Effector memory CD4-positive, alpha-beta T cell (primary cell): ENCODE data around the gene EGLN1.

Experiments used
- DNase-seq, 3 donors: peaks; one replicate each; pipeline ENCODE4 v3.0.0-alpha.2; 2020
- H3K27ac ChIP-seq: 2 replicates; pipeline ENCODE4 v1.7.0; 2013; ENCODE audit warnings: mild to moderate bottlenecking, low read length, moderate library complexity; ENCODE audit not compliant: insufficient read depth, poor library complexity, severe bottlenecking
- H3K27me3 ChIP-seq: replicated peaks from 2 replicates; pipeline ENCODE4 v1.7.0; 2013; ENCODE audit warnings: mild to moderate bottlenecking, low read length; ENCODE audit not compliant: insufficient read depth, control insufficient read depth, poor library complexity, severe bottlenecking
- H3K36me3 ChIP-seq: 2 replicates; pipeline ENCODE4 v1.7.0; 2013; ENCODE audit warnings: mild to moderate bottlenecking, low read length, moderate library complexity; ENCODE audit not compliant: control insufficient read depth, insufficient read depth
- H3K4me1 ChIP-seq: 2 replicates; pipeline ENCODE4 v1.7.0; 2013; ENCODE audit warnings: low read length, mild to moderate bottlenecking; ENCODE audit not compliant: control insufficient read depth, insufficient read depth, poor library complexity, severe bottlenecking
- H3K4me3 ChIP-seq: 2 replicates; pipeline ENCODE4 v1.7.0; 2013; ENCODE audit warnings: low read length, low read depth, mild to moderate bottlenecking; ENCODE audit not compliant: insufficient read depth, poor library complexity, severe bottlenecking
- H3K9me3 ChIP-seq: 2 replicates; pipeline ENCODE4 v1.7.0; 2013; ENCODE audit warnings: mild to moderate bottlenecking, low read length, moderate library complexity; ENCODE audit not compliant: control insufficient read depth

Gene EGLN1

GRCh38 chr1:231415018-231415583 is 7.0 kb downstream of the EGLN1 start:
- H3K27ac ChIP-seq: no peak overlapping the region
- no peaks in the 10 kb centered on the region for H3K9me3 ChIP-seq
- H3K4me3 ChIP-seq: no peak overlapping the region
- no peak for DNase-seq
- no peaks in the 10 kb centered on the region for H3K27me3 ChIP-seq
- H3K4me1 ChIP-seq: peaks cover 27% of the 10 kb centered on the region
- no peaks in the 10 kb centered on the region for H3K36me3 ChIP-seq

- peaks cover 20% of the 10 kb centered on the region for H3K4me1 ChIP-seq
- no peak overlapping the region for H3K4me3 ChIP-seq
- H3K27me3 ChIP-seq: no peaks in the 10 kb centered on the region
- H3K27ac ChIP-seq: no peak overlapping the region
- no peaks in the 10 kb centered on the region for H3K36me3 ChIP-seq
- H3K9me3 ChIP-seq: no peaks in the 10 kb centered on the region
- DNase-seq: no peak
Observed at GRCh38 chr1:231414260-231415016, 7.6 kb downstream of the EGLN1 start.

- Histone ChIP-seq H3K27me3 (no peaks in the 10 kb centered on the region), H3K4me1 (peaks cover 14% of the 10 kb centered on the region), H3K4me3 (no peak overlapping the region), H3K27ac (no peak overlapping the region), H3K9me3 (no peaks in the 10 kb centered on the region), H3K36me3 (no peaks in the 10 kb centered on the region)
- no peak for DNase-seq
Observed at GRCh38 chr1:231413749-231414082, 8.4 kb downstream of the EGLN1 start.

GRCh38 chr1:231411036-231411531 is 11.0 kb downstream of the EGLN1 start:
- Histone ChIP-seq H3K36me3 (no peaks in the 10 kb centered on the region), H3K27ac (no peak overlapping the region), H3K27me3 (no peaks in the 10 kb centered on the region), H3K4me1 (no peaks in the 10 kb centered on the region), H3K4me3 (no peak overlapping the region), H3K9me3 (no peaks in the 10 kb centered on the region)
- no peak for DNase-seq

GRCh38 chr1:231410036-231410612 is 12.0 kb downstream of the EGLN1 start:
- Histone ChIP-seq H3K27me3 (no peaks in the 10 kb centered on the region), H3K27ac (no peak overlapping the region), H3K4me3 (no peak overlapping the region), H3K36me3 (no peaks in the 10 kb centered on the region), H3K9me3 (no peaks in the 10 kb centered on the region), H3K4me1 (no peaks in the 10 kb centered on the region)
- no peak for DNase-seq

- Histone ChIP-seq H3K9me3 (no peaks in the 10 kb centered on the region), H3K27ac (no peak overlapping the region), H3K4me1 (no peaks in the 10 kb centered on the region), H3K36me3 (no peaks in the 10 kb centered on the region), H3K4me3 (no peak overlapping the region), H3K27me3 (no peaks in the 10 kb centered on the region)
- no peak for DNase-seq
Observed at GRCh38 chr1:231408528-231409094, 13.5 kb downstream of the EGLN1 start.

- no peak for DNase-seq
Observed at GRCh38 chr1:231407547-231408396, 14.3 kb downstream of the EGLN1 start.

GRCh38 chr1:231407049-231407448 is 15.0 kb downstream of the EGLN1 start:
- DNase-seq: no peak
- H3K4me3 ChIP-seq: no peak overlapping the region
- H3K36me3 ChIP-seq: no peaks in the 10 kb centered on the region
- H3K27ac ChIP-seq: no peak overlapping the region
- H3K27me3 ChIP-seq: no peaks in the 10 kb centered on the region
- H3K9me3 ChIP-seq: no peaks in the 10 kb centered on the region
- no peaks in the 10 kb centered on the region for H3K4me1 ChIP-seq

More at GRCh38 chr1:231407547-231408396, 14.3 kb downstream of the EGLN1 start:
- Histone ChIP-seq H3K27ac (no peak overlapping the region), H3K36me3 (no peaks in the 10 kb centered on the region), H3K27me3 (no peaks in the 10 kb centered on the region), H3K4me1 (no peaks in the 10 kb centered on the region), H3K4me3 (no peak overlapping the region), H3K9me3 (no peaks in the 10 kb centered on the region)

- no peaks in the 10 kb centered on the region for H3K4me1 ChIP-seq
- no peaks in the 10 kb centered on the region for H3K9me3 ChIP-seq
- no peak for DNase-seq
- H3K36me3 ChIP-seq: no peaks in the 10 kb centered on the region
- H3K27me3 ChIP-seq: no peaks in the 10 kb centered on the region
- H3K4me3 ChIP-seq: no peak overlapping the region
- H3K27ac ChIP-seq: no peak overlapping the region
Observed at GRCh38 chr1:231404318-231404717, 17.8 kb downstream of the EGLN1 start.
